GM18873 (cell line): ENCODE results near the gene GCG.

Experiments
- ATAC-seq: cut with Tn5 transposase; IDR thresholded peaks from one replicate; pipeline ENCODE4 v1.9.1; 2021; ENCODE audit warnings: mild to moderate bottlenecking, moderate library complexity, moderate number of reproducible peaks; ENCODE audit not compliant: unreplicated experiment, low FRiP score

The GCG gene

GRCh38 chr2:162152147-162152546 lies at the start of gene GCG:
Gene GCG (minus strand): TSS chr2:162152247. CDS start chr2:162149178, 3,069 bp downstream.
- no peak for ATAC-seq

GRCh38 chr2:162200636-162201035 lies 48.6 kb upstream of the GCG start:
- no peak for ATAC-seq

GRCh38 chr2:162199913-162200312 lies 47.9 kb upstream of the GCG start:
- ATAC-seq, result no peak

GRCh38 chr2:162198239-162198638 lies 46.2 kb upstream of the GCG start:
- ATAC-seq, result no peak

- no peak for ATAC-seq
These were observed 45.2 kb upstream of the GCG start for GRCh38 chr2:162197069-162197825.

GRCh38 chr2:162196638-162197037 lies 44.6 kb upstream of the GCG start:
- no peak for ATAC-seq

- no peak for ATAC-seq
These were observed 36.4 kb upstream of the GCG start for GRCh38 chr2:162188451-162188850.

GRCh38 chr2:162185541-162186232 lies 33.6 kb upstream of the GCG start:
- no peak for ATAC-seq

GRCh38 chr2:162184821-162185450 lies 32.9 kb upstream of the GCG start:
- no peak for ATAC-seq

- ATAC-seq, result no peak
These were observed 32.3 kb upstream of the GCG start for GRCh38 chr2:162184359-162184758.

- no peak for ATAC-seq
These were observed 30.3 kb upstream of the GCG start for GRCh38 chr2:162182395-162182794.

- ATAC-seq, result no peak
These were observed 25.3 kb upstream of the GCG start for GRCh38 chr2:162177301-162177700.

- no peak for ATAC-seq
These were observed 23.7 kb upstream of the GCG start for GRCh38 chr2:162175714-162176113.

- no peak for ATAC-seq
These were observed 22.7 kb upstream of the GCG start for GRCh38 chr2:162174746-162175145.

GRCh38 chr2:162172802-162173370 lies 20.8 kb upstream of the GCG start:
- ATAC-seq, result no peak

GRCh38 chr2:162166745-162167144 lies 14.7 kb upstream of the GCG start:
- no peak for ATAC-seq

GRCh38 chr2:162166174-162166573 lies 14.1 kb upstream of the GCG start:
- no peak for ATAC-seq

GRCh38 chr2:162164802-162165201 lies 12.8 kb upstream of the GCG start:
- ATAC-seq, result no peak

- ATAC-seq, result no peak
These were observed 7.4 kb upstream of the GCG start for GRCh38 chr2:162159446-162159845.

- ATAC-seq, result no peak
These were observed 4.1 kb upstream of the GCG start for GRCh38 chr2:162156149-162156548.

- no peak for ATAC-seq
These were observed 3.0 kb upstream of the GCG start for GRCh38 chr2:162155093-162155492.
